GM15510 (cell line): Measurements from ENCODE around the gene PRRG4.

Experiments
- POLR2A ChIP-seq: IDR thresholded peaks from 3 replicates; pipeline ENCODE4 v1.6.1; 2011; ENCODE audit warnings: borderline replicate concordance; ENCODE audit not compliant: insufficient read length; ENCODE audit errors: extremely low read depth

Gene PRRG4

DNA sequence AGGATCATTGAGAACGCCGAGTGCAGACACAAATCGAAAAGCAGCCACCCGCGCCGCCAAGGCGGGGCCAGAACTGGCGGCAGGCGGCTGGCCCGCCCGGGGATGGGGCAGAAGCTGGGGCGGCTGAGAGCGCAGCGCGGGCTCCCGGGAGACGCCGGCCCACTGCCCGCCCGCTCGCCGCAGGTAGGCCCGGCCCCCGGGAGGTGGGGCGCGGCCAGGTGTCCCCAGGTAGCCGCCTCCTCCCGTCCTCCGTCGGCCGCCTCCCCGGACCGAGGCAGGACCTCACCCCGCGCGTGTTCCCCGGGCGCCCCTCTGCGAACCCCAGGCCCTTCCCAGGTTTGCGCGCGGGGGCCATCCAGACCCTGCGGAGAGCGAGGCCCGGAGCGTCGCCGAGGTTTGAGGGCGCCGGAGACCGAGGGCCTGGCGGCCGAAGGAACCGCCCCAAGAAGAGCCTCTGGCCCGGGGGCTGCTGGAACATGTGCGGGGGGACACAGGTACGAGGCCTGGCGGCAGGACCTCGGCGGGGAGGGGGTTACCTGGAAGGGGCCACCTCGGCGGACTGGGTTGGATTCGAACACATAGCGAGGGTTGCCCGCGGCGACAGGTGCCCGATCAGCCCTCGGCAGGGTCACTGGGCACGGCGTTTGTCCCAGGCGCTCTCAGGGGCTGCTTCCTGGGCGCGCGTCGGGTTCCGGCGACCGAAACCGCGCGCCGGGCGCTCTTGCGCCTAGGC is at the start of gene PRRG4:
TSS of gene PRRG4 (plus strand) at position 248 of the 733 bp plus-strand sequence. CDS start 603 bp downstream, outside the sequence.
- peak; percentile 74 for TF ChIP-seq POLR2A

DNA sequence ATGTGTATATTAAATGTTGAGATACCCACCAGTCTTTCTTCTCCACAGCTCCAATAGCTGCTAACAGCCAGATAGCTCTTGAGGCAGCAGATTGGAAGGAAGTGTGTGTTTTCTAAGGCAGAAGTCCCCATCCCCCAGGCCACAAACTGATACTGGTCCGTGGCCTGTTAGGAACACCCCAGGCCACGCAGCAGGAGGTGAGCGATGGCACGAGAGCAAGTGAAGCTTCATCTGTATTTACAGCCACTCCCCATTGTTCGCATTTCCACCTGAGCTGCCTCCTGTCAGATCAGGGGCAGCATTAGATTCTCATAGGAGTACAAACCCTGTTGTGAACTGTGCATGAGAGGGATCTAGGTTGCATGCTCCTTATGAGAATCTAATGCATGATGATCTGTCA is 48.0 kb upstream of the PRRG4 start:
- TF ChIP-seq POLR2A: no peak

DNA sequence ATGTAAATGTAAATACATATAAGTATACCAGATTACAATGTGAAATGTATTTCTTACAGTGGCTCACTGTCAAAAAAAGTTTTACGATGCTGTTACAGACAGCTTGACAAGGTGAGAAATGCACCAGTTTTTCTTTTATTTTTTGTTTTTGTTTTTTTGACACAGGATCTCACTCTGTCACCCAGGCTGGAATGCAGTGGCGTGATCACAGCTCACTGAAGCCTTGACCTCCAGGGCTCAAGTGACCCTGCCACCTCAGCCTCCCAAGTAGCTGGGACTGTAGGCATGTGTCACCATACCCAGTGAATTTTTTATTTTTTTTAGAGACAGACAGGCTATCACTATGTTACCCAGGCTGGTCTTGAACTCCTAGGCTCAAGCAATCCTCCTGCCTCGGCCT is 44.5 kb upstream of the PRRG4 start:
- TF ChIP-seq POLR2A: no peak

DNA sequence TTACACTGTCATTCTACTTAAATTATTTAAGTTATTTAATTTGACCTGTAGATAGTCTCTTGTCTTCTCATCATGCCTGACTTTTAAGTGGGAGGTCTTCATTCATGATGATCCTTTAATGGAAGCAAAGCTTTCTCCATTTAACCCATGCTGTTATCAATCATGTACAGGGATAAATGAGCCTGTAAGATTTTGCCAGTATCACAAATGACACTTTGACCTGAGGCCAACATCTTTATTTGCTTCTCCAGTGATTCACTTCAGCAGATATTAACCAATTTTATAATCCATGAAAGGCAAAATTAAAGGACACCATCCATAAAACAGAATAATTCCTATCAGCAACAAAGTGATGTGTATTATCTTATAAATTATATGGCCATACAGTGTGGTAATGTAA is 42.9 kb upstream of the PRRG4 start:
- TF ChIP-seq POLR2A: no peak

DNA sequence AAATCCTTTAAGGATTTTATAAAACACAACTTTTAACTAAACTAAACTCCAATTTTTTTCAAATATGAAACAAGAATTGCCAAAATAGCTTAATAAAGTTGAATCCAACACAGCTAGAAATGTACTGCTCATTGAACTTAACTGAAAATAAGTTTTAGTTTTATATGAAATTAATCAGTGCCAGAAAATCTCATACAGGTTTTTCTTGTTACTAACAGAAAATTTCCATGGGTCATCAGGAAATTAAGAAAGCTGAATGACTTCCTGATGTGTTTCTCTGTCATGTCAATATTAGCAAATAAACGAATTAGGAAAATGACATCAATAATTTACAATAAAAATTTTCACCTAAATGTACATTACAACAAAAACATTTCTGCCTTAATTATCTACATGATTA is 38.8 kb upstream of the PRRG4 start:
- no peak for TF ChIP-seq POLR2A

DNA sequence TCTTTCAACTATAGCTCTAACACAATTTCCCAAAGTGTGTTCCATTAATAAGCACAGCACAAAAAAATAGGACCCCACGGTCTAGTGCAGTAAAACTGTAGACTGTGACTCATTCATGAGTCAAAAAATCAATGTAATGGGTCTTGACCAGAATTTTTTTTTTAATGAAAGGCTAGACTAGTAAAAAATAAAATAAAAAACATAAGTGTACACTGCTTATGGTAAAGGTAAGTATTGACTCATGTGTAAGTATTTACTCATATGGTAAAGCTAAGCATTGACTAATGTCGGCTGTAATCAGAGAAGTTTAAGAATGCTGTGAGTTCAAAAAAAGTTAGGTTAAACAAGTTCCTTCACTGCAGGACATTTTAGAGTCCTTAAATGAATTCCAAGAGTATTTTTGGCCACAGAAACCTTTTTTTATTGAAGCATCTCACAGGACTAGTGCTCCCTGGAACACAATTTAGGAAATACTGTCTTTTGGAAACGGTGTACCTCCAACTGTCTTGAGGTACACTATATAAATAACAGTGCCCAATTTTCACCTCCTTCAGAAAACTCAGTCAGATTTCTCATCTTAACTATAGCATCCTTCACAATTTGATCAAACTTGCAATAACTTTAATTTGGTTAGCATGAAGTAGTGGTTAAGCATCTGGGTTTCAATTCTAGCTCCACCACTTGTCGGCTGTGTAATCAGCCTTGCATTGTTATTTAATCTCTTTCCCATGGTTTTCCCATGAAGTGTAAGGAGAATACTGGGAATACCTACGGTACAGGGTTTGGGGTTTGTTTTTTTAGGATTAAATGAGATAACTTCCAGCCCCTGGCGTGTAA is 37.4 kb upstream of the PRRG4 start:
- TF ChIP-seq POLR2A: no peak

DNA sequence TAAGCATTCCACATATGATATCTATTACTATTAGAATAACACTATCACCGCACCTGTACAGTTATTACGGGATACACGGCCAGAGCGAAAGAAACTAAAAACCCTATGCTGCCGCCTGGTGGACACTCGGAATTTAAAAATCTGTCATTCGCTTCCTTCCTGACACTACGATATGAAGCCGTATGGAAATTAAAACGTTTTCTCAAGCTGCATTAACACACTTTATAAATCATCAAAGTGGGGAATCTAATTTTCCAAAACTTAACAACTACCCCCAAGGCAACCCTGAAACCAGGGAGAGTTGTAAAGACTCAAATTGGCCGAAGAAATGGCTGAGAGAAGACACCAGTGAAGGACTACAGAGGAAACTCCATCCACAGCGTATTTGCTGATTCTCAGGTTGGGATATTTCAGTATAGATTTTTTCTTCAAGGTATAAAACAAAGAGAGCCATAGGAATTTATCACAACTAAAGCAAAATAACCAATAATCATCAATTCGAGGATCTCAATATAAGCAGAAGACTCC is 36.7 kb upstream of the PRRG4 start:
- no peak for TF ChIP-seq POLR2A

DNA sequence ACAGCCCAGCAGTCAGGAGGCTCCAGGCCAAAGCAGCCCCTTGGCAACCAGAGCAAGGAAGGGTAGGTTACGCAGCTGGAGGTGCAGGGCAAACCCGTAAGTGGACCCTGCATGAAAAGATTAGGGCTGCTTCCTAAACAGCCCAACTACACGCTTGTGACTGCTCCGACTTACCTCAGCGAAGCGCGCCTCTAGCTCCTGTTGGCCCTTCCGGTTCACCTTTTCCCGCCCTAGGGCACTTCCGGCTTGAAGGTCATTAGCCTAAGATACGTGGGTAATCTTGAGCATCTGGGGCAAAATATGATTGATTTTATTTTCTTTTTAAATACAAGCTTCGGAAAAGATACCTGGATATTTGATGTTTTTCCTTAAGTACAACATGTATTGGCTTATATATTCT is 35.3 kb upstream of the PRRG4 start, which contains the start of gene CCDC73:
TSS of gene CCDC73 (minus strand) at position 224 of the 400 bp plus-strand sequence. CDS start 34,419 bp downstream, outside the sequence.
- no peak for TF ChIP-seq POLR2A

DNA sequence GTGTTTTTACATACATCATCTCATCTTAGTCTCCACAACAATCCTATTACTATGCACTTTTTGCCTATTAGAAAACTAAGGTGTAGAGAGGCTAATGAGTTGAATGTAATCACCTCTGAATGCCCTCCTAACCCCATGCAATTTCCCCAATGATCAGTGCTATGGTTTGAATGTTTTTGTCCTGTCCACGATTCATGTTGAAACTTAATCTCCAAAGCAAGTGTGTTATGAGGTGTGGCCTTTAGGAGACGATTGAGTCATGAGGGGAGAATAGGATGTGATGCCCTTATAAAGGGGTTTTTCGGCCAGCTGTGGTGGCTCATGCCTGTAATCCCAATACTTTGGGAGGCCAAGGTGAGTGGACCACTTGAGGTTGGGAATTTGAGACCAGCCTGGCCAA is 33.3 kb upstream of the PRRG4 start:
- TF ChIP-seq POLR2A: no peak

DNA sequence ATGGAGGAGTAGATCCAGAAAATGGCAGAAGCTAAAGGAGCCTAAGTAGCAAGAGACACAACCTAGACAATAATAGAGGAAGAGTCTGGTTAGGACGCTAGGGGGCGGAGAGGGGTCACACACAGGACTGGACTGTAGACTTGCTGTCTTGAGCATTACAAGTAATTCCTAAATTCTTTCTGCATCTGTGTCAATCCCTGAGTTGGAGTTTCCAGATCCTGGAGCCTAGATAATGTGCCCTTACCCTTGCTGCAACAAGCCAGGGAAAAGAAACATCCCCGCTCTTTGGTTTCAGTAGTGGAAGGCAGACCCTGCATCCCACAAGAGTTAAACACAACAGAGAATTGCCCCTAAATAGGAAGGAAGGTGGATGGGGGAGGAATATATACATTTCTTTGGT is 20.4 kb upstream of the PRRG4 start:
- no peak for TF ChIP-seq POLR2A

DNA sequence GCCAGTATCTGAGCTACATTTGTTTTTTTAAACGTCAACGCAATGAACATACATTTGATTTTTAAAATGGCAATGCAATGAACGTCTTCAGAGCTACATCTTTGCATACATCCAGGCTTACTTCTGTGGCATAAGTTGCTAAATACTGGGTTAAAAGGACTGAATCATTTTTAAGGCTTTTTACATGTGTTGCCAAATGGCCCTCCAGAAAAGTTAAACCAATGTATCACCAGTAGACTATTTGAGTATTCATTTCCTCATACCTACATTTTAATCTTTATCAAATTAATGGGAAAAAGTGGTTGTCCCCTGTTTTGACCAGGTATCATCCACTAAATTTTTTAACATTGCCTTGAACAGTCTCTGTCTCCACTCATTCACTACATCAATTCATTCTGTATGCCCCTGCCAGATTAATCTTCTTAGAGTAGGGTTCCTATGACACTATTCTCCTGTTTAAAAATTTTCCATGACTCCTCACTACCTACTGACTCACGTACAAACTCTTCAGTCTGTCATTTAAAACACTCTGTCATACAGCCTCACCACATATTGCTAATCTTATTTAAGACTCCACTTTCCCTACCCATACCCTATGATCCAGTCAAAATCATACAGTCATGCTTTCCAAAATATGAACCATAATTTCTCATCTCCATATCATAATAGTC is 12.4 kb upstream of the PRRG4 start:
- TF ChIP-seq POLR2A: no peak

DNA sequence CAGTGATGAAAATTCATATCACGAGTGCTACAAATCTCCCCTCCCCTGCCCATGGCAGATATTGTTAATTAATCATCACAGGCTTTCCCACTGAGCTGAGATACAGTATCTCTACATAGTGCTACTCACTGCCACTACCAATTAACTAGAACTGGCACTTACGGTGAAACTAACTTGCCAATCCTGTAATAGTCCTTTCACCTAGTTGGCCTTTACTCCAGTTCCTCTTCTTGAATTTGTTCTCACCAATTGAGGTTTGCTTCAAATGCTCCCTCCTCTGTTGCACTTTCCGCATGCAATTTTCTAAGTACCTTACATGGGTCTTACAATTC is 11.9 kb upstream of the PRRG4 start:
- no peak for TF ChIP-seq POLR2A

DNA sequence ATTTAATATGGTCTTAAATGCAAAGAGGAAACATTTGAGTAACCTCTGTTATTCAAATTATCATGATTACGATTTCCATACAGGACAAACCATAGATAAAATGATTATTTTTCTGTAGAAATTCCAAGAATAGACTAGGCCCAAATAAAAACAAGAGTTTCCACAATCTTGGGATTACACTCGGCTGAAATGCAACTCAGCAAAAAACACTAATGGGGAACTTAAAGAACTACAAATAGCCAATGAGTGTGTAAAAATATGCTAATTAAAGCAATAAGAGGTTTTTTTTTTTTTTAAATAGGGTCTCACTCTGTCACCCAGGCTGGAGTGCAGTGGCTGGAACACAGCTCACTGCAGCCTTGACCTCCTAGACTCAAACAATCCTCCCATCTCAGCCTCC is 10.5 kb upstream of the PRRG4 start:
- TF ChIP-seq POLR2A: no peak

DNA sequence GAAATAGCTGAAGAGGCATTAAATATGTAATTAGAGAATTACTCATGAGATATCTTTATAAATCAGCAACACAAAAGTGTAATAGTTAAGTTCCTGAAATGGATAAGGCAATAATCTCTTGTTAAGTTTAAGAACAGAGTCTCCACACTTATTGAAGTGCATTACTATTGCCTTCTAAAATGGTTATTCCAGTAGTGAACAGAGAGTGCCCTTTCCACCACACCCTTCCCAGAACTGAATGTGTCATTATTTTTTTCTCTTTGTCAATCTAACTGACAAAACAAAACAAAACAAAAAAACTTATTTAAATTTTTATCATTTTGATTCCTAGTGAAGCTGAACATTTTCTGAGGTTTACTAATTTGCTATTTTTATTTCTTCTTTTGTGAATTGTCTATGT is 9.2 kb upstream of the PRRG4 start:
- no peak for TF ChIP-seq POLR2A

DNA sequence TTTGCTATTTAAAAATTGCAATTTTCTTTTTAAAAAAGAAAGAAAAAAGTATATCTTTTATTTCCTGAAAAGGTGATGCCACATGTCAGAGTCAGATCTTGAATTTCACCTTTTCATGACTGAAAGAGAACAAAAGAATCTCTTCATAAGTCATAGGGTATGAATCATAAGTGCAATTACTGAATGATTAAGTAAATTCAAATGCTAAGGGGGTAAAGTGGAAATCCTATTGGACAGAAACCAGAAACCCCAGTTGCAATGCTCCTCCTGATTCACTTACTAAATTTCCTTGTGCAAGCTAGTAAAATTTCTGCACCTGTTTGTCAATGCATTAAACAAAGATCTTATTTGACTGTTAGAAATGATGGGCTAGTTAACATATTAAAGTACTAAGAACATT is 8.2 kb upstream of the PRRG4 start:
- TF ChIP-seq POLR2A: no peak

DNA sequence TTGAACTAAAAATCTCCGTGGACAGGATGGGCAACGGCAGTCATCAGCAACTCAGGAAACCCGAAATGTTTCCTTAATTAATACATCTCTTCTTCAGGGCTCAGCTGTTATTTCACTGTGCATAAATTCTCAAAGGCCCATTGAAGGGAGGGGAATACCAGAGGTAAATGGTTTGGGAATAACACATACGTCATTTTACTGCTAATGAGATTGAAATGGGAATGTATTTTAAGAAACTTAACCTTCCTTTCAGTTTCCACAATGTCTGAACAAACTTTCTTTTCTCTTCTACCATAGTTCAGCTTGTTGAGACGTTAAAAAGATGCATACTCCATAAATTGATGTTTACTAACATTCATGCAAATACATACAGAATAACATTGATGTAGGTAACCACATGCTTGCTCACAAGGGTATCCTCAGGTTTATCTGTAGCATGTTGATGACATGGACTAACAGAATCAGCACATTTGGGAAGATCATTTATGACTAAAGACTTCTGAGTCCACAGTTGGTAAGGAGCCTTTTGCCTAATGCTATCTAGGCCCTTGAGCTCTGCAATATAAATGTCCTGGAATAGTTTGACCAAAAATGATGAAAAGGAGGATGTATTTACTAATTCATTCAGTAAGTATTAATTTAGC is 7.7 kb upstream of the PRRG4 start:
- TF ChIP-seq POLR2A: no peak

DNA sequence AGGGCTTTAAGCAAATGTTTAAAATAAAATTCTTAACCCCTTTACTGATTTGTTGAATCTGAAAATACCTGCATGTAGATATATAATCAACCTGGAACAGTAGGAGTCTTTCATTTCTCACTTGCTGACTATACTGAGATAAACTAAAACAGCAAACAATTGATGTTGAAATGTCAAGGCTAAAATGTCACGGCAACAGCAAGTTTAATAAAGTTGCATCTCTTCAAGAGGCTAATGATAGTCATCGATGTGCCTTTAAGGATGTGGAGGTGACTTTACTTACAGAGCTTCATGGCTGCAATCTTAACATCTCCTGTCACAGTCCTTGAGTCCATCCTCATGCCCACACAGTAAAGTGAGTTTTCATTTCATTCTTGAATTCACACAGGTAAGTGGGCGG is 3.6 kb upstream of the PRRG4 start:
- no peak for TF ChIP-seq POLR2A
